HG03097 (cell line): Measurements from ENCODE around the gene C1QTNF12.

Experiments used
- ATAC-seq: cut with Tn5 transposase; IDR thresholded peaks from one replicate; pipeline ENCODE4 v1.9.1; 2021; ENCODE audit not compliant: unreplicated experiment, low FRiP score

Gene C1QTNF12

DNA sequence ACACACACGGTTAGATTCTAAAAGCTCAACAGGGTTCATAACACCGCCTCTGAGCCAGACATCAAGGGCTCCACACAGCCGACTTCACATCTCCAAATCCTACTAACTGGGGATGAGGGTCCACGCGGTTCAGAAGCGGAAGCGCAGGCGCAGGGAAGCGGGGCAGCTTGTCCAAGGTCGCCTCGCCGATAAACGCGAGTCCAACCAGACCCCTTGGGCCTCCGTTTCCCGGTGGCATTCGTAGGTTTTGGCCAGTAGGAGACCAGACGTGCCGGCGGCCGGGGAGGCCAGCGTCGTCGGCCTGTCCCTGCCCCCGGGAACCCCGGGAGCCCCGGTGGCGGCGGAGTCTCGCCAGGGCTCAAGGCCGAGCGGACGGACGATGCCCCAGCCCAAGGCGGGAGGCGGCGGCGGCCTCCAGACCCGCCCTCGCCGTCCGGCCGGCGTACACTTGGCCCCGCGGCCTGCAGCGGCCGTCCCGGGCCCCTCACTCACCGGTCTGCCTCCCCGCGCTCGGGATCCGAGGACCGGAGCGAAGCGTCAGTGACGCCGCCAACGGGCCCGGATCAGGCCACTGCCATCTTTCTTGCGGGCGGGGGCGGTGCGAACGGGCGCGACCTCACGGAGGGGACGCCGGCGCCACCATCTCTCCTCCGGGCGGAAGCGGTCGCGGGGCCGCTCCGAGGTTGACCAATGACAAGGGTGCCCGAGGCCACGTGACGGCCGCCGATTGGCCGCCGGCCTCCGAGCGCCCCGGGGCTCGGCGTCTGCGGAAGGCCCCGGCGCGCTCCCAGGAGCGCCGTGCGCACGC is 14.9 kb downstream of the C1QTNF12 start, which contains the start of gene SDF4:
TSS of gene SDF4 (minus strand) at position 602 of the 808 bp plus-strand sequence. CDS start 3,229 bp downstream, outside the sequence.
- ATAC-seq = peak; percentile 86

DNA sequence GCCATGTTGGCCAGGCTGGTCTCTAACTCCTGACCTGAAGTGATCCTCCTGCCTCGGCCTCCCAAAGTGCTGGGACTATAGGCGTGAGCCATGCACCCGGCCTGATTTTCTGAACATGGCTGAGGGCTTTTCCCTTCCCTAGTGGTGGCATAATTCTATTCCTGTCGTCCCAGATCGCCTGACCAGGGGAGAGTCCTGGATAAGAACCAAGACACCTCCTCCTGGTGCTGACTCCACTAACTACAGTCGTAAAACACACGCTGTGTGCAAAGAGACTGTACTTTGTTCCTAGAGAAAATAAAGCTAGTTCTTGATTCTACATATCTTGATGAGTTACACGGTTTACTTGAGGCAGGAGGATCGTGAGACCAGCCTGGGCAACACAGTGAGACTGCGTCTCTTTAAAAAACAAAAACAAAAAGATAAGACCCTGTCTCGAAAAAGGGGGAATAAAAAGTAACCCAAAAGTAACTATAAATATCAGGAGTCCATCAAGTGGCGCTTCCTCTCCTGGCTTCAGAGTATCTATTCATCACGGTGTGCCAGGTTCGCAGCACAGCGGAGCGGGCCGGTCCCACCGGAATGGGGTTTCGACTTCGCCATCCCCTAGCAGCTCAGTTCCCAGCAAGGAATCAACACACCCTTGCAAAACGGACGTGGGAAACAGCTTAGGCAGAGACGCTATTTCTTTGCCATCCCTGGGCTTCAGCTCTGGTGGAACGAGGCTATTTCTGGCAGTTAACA is 15.7 kb downstream of the C1QTNF12 start:
- ATAC-seq = no peak

DNA sequence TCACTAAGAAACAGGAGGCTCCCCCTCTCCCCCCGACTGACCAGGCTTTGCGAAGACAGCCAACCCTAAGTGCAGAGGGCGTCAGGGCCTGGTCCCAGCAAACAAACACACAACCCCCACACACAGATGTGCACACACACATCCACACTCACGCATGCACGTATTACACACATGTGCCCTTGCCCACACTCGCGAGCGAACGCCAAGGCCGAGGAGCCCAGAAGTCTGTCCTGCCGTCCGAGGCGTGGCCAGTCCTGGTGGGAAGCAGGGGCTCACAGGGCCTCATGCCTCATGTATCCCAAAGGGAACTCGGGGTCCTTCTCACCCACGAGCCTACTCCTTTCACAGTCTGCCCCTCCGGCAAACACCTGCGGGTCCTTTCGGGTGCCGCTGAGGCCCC is 16.8 kb downstream of the C1QTNF12 start:
- ATAC-seq = no peak

DNA sequence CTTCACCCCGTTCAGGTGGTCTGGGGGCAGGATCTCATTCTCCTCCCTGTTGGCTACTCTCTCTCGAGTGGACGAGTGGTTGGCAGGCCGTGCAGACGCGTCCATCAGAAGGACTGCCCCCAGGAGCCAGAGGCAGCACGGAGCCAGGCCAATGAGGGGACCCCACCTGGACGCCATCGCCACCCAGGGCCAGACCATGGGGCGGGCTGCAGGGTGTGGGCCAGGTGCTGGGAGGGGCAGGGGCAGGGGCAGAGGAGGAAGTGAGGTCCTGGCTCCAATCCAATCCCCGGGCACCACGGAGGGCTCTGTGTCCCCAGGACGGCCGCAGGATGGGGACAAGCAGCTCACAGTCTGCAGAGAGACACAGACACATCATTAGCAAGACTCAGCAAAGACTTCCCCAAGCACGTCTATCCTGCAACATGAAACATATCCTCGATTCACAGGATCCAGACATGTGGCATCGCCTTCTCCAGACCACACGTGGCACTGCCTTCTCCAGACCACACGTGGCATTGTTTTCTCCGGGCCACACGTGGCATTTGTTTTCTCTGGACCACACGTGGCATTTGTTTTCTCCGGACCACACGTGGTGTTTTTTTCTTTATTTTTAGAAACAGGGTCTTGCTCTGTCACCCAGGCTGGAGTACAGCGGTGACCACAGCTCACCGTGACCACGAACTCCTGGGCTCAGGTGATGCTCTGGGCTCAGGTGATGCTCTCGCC is 17.8 kb downstream of the C1QTNF12 start:
- ATAC-seq = no peak

DNA sequence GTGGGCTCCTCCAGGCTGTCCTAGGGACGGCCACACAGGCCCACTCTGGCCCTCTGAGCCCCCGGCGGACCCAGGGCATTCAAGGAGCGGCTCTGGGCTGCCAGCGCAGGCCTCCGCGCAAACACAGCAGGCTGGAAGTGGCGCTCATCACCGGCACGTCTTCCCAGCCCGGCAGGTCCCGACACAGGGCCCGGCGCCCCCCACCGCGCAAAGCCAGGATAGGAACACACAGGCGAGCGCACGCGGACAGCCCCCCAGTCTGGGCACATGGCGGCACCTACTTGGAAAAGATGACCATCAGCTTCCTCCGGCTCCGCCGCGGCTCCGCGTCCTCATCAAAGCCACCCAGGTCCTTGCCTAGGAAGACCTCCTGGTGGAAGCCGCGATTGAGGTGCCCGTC is 18.3 kb downstream of the C1QTNF12 start:
- no peak for ATAC-seq

DNA sequence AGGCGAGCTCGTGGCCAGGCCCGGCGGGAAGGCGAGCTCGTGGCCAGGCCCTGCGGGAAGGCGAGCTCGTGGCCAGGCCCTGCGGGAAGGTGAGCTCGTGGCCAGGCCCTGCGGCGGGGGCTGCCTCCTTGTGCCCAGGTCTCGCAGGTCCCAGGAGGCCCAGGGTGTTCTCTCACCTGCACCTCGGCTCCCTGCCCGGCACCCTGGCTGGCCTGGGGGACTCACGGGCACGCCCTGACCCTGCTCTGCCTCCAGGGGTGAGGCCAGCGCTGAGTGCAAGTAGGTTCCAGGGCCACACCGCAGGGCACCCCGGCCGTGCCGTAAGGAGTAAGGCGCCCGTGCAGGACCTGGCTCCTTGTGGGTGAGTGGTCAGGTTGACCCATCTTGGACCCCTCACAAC is 19.1 kb downstream of the C1QTNF12 start:
- no peak for ATAC-seq

DNA sequence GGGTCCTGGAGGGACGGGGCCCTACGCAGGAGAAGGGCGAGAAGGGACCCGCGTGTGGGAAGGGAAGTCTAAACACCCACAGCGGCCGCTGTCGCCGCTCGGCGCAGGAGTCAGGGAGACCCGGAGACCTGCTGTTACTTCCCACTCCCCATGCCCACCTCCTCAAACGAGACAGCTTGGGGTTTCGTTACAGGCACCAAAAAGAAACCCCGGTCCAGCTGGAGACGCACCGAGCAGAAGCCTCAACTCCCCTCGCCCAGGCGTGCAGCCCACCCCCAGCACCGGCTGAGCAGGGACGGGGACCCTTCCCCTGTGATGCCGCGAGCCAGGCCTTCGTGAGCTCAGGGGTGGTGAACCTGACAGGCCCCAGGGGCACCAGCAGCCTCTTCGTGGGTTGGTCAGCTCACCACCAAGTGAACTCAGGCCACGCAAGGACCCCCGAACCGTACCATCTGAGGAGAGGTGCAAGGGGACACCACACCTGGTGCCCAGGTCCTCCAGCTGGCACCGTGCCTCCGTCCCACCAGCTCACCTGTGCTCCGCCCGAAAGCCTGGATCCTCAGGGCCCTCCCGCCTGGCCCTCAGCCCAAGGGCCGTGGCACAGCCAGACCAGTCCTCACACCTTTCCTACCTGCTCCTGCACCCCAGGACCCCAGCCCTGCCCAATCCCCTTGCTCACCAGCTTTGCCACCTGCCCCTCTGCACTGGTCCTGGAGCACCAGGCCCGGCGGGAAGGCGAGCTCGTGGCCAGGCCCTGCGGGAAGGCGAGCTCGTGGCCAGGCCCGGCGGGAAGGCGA is 19.8 kb downstream of the C1QTNF12 start:
- ATAC-seq = no peak

DNA sequence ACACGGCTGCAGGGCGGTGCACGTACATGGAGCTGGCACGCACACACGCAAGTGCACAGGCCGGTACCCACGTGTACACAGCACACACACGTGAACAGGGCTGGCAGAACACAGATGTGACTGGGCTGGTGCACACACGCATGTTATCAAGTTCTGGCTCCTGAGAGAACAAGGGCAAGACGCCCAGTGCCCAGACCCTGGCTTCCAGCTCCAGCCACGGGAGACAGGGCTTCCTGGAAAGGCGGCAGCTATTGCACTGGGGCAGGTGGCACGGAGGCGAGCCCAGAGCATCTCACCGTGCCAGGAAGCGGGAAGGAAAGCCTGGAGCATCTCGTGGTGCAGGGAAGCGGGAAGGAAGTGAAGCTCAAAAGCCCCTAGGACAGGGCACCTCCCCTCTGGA is 20.6 kb downstream of the C1QTNF12 start:
- ATAC-seq = no peak

DNA sequence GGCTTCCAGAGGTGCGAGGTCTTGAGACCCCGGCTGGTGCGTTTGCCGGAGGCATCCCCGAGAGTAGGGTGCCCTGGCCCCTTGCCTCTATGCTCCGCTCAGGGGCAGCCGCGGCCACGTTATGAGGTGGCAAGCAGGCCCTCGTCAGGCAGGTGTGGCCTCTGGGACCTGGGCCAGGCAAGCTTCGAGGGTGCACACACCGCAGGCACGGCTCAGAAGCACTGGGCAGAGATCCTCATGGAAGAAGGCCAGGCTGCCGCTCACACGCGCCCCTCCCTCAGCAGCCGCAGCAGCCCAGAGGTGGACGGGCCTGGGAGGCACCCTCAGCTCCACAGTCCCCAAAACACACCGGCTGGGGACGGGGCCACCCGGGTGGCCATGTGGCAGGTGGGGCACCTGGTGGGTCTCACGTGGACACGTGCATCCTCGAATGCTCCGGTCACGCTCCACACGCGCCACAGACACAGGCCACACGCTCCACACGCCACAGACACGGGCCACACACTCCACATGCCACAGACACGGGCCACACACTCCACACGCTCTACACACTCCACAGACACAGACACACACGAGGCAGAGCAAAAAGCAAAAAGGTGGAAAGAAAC is 21.2 kb downstream of the C1QTNF12 start:
- no peak for ATAC-seq

DNA sequence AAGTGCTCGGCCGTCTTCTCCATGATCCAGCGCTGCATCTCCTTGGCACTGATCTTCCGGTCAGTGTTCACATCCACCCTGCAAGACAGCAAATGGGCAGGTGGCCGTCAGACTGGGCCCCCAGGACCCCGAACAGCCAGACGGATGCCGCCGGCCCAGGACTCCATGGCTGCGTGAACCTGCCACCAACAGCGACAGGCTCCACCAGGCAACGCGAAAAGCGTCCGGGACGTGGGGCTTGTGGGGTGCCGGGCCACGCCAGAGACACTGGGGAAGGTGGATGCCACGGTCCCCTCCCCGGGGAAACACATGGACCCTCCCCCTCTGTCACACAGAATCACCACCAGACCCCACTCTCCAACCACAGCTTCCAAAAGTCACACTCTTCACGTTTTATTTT is 22.6 kb downstream of the C1QTNF12 start:
- no peak for ATAC-seq

DNA sequence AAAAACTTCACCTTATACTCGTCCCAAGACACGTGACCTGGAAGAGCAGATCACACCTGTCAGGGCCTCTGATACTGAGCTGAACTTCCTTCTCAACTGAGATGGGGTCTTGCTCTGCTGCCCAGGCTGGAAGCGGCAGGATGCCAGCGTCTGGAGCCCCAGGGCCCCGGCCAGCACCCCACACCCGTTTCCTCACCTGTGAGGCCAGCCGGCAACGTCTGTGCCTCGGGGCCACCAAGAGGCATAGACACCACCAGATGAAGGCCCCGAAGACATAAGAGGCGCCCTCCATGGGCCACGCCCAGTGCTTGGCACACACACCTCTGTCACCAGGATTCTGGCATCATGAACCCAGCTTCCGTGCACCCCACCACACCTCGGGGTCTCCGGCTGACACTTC is 23.2 kb downstream of the C1QTNF12 start:
- no peak for ATAC-seq

DNA sequence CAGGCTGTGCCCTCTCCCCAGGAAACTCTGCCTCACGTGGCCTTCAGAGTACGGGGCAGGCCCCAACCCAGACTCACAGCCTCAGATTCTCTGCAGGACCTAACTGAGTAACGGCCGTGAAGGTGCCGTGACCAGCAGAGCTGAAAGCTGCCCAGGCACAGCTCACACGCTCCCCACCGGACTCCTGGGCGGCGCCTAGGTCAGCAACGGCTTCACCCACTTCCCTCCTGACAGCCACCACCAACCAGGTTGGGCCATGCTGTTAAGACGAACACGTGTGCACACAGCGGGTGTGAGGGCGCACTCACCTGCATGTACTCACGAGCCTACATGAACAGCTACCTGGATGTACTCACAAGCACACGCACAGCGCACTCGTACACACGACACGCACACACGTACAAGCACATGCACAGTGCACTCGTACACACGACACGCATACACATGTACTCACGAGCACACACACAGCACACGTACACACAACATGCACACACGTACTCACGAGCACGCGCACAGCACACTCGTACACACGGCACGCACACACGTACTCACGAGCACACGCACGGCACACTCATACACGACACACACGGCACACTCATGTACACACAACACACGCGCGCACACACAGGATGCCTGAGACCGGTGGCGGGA is 23.8 kb downstream of the C1QTNF12 start:
- no peak for ATAC-seq

DNA sequence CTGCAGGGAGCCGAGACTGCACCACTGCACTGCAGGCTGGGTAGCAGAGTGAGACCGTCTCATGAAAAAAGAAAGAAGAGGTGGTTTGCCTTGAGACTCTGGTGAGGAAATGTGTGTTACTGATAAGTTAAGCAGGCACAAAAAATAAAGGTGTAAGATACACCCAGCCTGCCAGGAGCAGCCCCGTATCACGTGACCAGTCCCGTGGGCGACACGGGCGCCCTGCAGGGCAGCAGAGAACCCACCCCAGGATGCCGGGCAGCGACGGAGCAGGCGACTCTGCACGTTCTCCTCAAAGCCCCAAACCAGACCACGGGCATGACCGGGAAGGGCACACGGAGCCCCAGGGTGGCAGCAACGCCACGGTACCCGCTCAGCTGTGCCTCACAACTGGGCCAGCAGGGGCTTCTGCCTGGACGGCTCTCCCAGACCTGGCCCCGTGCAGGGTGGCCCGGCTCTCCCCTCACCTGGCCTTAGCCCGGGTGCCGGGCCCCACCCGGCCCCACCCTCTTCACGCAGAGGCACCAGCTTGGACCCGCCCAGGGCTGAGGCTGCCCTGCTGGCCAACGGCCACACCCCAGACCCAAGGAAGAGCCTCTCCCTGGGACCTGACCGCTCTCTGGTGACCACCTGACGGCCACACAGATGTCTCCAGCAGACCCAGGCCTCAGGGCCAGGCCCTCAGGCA is 24.5 kb downstream of the C1QTNF12 start:
- no peak for ATAC-seq

DNA sequence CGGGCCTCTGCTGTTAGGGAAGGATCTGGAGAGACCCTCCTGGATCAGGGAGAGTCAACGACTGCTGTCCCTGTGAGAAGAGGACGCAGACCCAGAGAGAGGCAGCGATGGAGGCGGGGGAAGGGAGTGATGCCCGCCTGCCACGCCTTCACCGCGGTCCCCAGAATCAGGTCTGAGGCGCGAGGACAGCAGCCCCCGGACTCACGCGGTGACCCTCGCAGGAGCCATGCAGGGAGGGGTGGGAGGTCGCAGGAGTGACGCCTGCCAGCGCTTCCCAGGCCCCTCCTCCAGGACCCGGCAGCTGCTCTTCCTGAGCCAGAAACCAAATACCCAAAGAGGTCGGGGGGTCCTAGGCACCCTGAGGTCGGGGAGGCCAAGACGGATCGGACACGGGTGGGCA is 26.3 kb downstream of the C1QTNF12 start:
- no peak for ATAC-seq

DNA sequence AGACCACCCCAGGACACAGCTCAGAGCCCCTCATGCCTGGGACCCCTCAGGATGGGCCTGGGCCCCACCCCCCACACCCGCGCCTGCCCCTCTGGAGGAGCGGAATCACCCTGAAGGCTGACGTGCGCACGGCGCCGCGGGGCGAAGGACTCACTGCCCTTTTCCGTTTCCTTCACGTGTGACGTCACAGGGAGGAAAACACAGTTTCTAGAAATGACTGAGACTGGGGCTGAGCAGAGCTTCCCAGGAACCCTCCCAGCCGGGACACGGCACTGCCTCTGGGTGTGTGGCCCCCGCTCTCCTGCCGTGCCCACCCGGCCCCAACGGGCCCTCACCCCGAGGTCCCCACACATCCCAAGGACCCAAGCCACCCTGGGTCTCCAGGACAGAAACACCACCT is 27.2 kb downstream of the C1QTNF12 start:
- no peak for ATAC-seq

DNA sequence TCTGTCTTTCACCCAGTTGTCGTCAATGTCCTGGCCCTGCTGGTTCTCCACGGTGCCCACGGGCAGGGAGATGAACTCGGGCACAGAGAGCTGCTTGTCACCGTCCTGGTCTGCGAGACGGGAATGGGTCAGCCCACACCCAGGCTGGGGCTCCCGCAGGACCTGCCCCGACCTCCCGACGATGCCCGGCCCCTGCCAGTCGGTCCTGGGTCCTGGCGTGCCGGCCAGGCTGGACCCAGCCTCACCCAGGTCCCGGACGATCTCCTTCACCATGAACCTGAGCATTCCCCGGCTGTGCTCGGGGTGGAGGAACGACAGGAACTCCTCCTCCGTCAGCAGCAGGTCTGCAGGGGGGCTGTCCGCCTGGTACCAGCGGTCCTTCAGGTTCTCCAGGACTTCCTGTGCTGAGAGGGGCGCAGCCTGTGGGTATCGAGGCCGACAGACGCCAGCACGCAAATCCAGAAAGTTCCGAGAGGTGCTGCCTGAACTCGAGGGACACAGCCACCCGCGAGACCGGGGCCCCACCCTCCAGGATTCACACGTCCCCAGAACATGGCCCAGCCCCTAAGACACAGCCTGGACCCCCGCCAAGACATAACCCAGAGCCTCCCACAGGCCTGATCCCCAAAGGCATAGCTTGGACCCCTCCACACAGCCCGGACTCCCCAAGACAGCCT is 27.9 kb downstream of the C1QTNF12 start:
- ATAC-seq = no peak

DNA sequence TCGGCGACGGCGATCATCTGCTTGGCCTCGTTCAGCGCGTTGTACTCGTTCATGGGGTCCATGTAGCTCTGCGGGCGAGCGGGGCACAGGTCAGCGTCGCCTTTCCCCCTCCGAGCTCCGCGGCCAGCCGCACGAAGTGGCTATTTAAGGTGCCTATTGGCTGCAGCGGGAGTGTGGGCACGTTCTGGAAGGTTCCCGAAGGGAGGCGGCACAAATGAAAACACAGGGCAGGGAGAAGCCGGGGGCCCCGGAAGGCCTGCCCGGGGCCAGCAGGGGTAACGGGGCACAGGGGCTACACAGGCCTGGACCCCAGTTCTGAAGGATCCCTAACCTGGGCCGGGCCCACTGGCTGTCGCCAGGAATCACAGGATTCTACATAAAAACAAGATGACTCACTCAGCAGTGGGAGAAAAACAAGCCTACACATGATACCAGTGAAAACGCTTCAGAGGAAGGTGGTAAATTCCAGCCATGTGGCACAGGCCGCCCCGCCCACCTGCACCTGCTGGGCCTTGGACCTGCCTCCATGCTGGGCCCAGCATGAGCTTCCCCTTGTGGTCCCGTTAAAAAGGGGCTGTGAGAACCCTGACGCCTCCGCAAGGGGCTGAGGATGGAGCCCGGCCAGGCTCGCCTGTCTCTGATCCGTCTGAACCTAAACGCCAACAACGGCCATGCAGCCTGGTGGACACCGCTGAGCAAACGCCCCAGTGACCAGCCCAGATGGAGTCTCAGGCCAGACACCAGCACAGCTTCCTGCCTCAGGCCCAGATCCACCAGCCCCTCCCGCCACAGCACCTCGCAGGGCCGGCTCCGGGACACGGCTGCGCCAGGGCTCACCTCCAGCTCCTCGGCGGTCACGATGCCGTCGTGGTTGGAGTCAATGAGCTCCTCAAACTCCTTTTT is 28.6 kb downstream of the C1QTNF12 start:
- ATAC-seq = no peak
